H1 (cell line): ENCODE data around the gene DGAT2. TPM values are rescaled to one million over a fixed set of nuclear protein-coding genes. Genes with fewer than 3 reads are reported as not detected.

Experiments
- CTCF ChIA-PET: fragments of 300-600 bp; sonication (Branson Sonifier 250); formaldehyde crosslinking; loops from one replicate; lab custom pipeline; 2021; ENCODE audit not compliant: partially characterized antibody; lab: Charles Lee
- POLR2A ChIA-PET: fragments of 300-600 bp; sonication (Branson Sonifier 250); formaldehyde crosslinking; loops from one replicate; lab custom pipeline; 2021; ENCODE audit warnings: inconsistent platforms; ENCODE audit not compliant: partially characterized antibody; lab: Charles Lee
- DNase-seq, 2 experiments: peaks; one replicate each; pipeline versions ENCODE4 v3.0.0 to v3.0.0-alpha.2; 2010 to 2022; ENCODE audit warnings: low spot score in 2 of 2, low read depth in 1 of 2, mixed read lengths in 1 of 2
- FAIRE-seq: peaks from 2 replicates; lab custom pipeline; 2011; peaks lifted over from hg19 to GRCh38; lab: Jason Lieb, UNC
- H2AFZ ChIP-seq: 2 replicates; pipeline ENCODE4 v1.8.1; 2012; ENCODE audit warnings: low read length, inconsistent platforms
- H2AK5ac ChIP-seq: 2 replicates; pipeline ENCODE4 v1.6.1; 2013; ENCODE audit warnings: low read depth, low read length
- H2BK120ac ChIP-seq: replicated peaks from 2 replicates; pipeline ENCODE3; 2013; ENCODE audit warnings: low read depth, low read length, inconsistent platforms
- H2BK12ac ChIP-seq: 2 replicates; pipeline ENCODE4 v1.6.1; 2013; ENCODE audit warnings: low read depth, low read length
- H2BK15ac ChIP-seq: 2 replicates; pipeline ENCODE4 v1.6.1; 2013; ENCODE audit warnings: low read length
- H2BK20ac ChIP-seq: 2 replicates; pipeline ENCODE4 v1.6.1; 2013; ENCODE audit warnings: low read length
- H2BK5ac ChIP-seq: 2 replicates; pipeline ENCODE4 v1.6.1; 2013; ENCODE audit warnings: low read depth, low read length
- H3K14ac ChIP-seq: 2 replicates; pipeline ENCODE4 v1.6.1; 2013; ENCODE audit warnings: inconsistent platforms; ENCODE audit not compliant: insufficient read length
- H3K18ac ChIP-seq: 2 replicates; pipeline ENCODE4 v1.6.1; 2013; ENCODE audit warnings: low read length; ENCODE audit errors: extremely low read depth
- H3K23ac ChIP-seq: 2 replicates; pipeline ENCODE4 v1.6.1; 2013; ENCODE audit warnings: inconsistent platforms; ENCODE audit not compliant: insufficient read length
- H3K23me2 ChIP-seq: 2 replicates; pipeline ENCODE4 v1.6.1; 2013; ENCODE audit warnings: low read depth, low read length
- H3K27ac ChIP-seq: 2 replicates; pipeline ENCODE4 v1.6.1; 2011; ENCODE audit warnings: low read depth, low read length, inconsistent platforms
- H3K27me3 ChIP-seq, 4 experiments: replicated peaks in 1 of 4; 1 replicate in 1 of 4; 2 replicates in 3 of 4; pipeline versions ENCODE4 v1.6.1 to v1.8.1; 2011 to 2013; ENCODE audit warnings: low read length in 3 of 4, mild to moderate bottlenecking in 3 of 4, inconsistent platforms in 2 of 4, mixed read lengths in 2 of 4, moderate library complexity in 1 of 4; ENCODE audit not compliant: control insufficient read depth in 3 of 4, insufficient read depth in 3 of 4; ENCODE audit errors: extremely low read depth in 1 of 4
- H3K36me3 ChIP-seq, 4 experiments: 2 replicates each; pipeline versions ENCODE4 v1.6.1 to v1.8.1; 2011 to 2013; ENCODE audit warnings: mild to moderate bottlenecking in 4 of 4, low read length in 3 of 4, moderate library complexity in 2 of 4, control low read depth in 1 of 4, inconsistent platforms in 1 of 4; ENCODE audit not compliant: insufficient read depth in 4 of 4, control insufficient read depth in 2 of 4
- H3K4ac ChIP-seq: replicated peaks from 2 replicates; pipeline ENCODE3; 2013; ENCODE audit warnings: low read length, low read depth, mixed read lengths, inconsistent platforms; ENCODE audit not compliant: insufficient read length
- H3K4me1 ChIP-seq, 4 experiments: replicated peaks in 1 of 4; 1 replicate in 1 of 4; 2 replicates in 3 of 4; pipeline versions ENCODE4 v1.6.1 to v1.8.1; 2011 to 2013; ENCODE audit warnings: low read length in 3 of 4, inconsistent platforms in 2 of 4, mixed read lengths in 1 of 4; ENCODE audit not compliant: insufficient read depth in 4 of 4, control insufficient read depth in 3 of 4
- H3K4me2 ChIP-seq, 2 experiments: 2 replicates each; pipeline versions ENCODE4 v1.6.1 to v1.8.1; 2011 to 2013; ENCODE audit warnings: low read depth in 2 of 2, low read length in 2 of 2, control low read depth in 1 of 2, inconsistent platforms in 1 of 2, mild to moderate bottlenecking in 1 of 2; ENCODE audit not compliant: insufficient read depth in 1 of 2
- H3K4me3 ChIP-seq, 4 experiments: fragments of 200-600, 300-600 bp in 1 of 4; sonication (generic), shearing (Covaris generic), sonication (Bioruptor Twin) in 1 of 4; 2 replicates each; pipeline versions ENCODE4 v1.5.1 to v1.8.1; 2011 to 2016; ENCODE audit warnings: low read length in 4 of 4, low read depth in 3 of 4, control low read depth in 2 of 4, inconsistent platforms in 2 of 4, mild to moderate bottlenecking in 2 of 4, mixed read lengths in 1 of 4, moderate library complexity in 1 of 4; ENCODE audit not compliant: insufficient read depth in 2 of 4; ENCODE audit errors: extremely low read depth in 1 of 4
- H3K56ac ChIP-seq: replicated peaks from 2 replicates; pipeline ENCODE3; 2013; ENCODE audit warnings: low read depth, mild to moderate bottlenecking, mixed read lengths, low read length, inconsistent platforms; ENCODE audit not compliant: insufficient read length
- H3K79me1 ChIP-seq: 2 replicates; pipeline ENCODE4 v1.6.1; 2013; ENCODE audit warnings: low read depth, low read length, control low read depth
- H3K79me2 ChIP-seq, 2 experiments: 2 replicates each; pipeline versions ENCODE4 v1.6.1 to v1.8.1; 2012 to 2013; ENCODE audit warnings: low read length in 2 of 2, mild to moderate bottlenecking in 2 of 2, inconsistent platforms in 1 of 2; ENCODE audit not compliant: insufficient read depth in 2 of 2, control insufficient read depth in 1 of 2
- H3K9ac ChIP-seq, 4 experiments: replicated peaks in 1 of 4; 1 replicate in 1 of 4; 2 replicates in 3 of 4; pipeline versions ENCODE4 v1.6.1 to v1.8.1; 2011 to 2013; ENCODE audit warnings: low read depth in 3 of 4, low read length in 3 of 4, control low read depth in 2 of 4, mild to moderate bottlenecking in 2 of 4, moderate library complexity in 2 of 4, inconsistent platforms in 1 of 4; ENCODE audit errors: extremely low read depth in 1 of 4
- H3K9me3 ChIP-seq, 2 experiments: 2 replicates each; pipeline versions ENCODE4 v1.6.1 to v1.8.1; 2012 to 2013; ENCODE audit warnings: mild to moderate bottlenecking in 2 of 2, moderate library complexity in 2 of 2, control low read depth in 1 of 2, inconsistent platforms in 1 of 2, low read depth in 1 of 2, low read length in 1 of 2, mixed read lengths in 1 of 2; ENCODE audit not compliant: insufficient read depth in 2 of 2
- H4K20me1 ChIP-seq, 2 experiments: replicated peaks in 1 of 2; 2 replicates each; pipeline versions ENCODE3 to v1.8.1; 2011 to 2013; ENCODE audit warnings: inconsistent platforms in 2 of 2, low read length in 2 of 2, mild to moderate bottlenecking in 1 of 2; ENCODE audit not compliant: insufficient read depth in 2 of 2, control insufficient read depth in 1 of 2
- H4K5ac ChIP-seq: 2 replicates; pipeline ENCODE4 v1.6.1; 2013; ENCODE audit warnings: low read length, low read depth, mixed read lengths, inconsistent platforms; ENCODE audit not compliant: insufficient read length
- H4K8ac ChIP-seq: 2 replicates; pipeline ENCODE4 v1.8.0; 2013; ENCODE audit warnings: mild to moderate bottlenecking, moderate library complexity, low read length, inconsistent platforms; ENCODE audit not compliant: insufficient read depth; ENCODE audit errors: extremely low read depth
- H4K91ac ChIP-seq: replicated peaks from 2 replicates; pipeline ENCODE3; 2013; ENCODE audit warnings: low read length, mixed read lengths, inconsistent platforms; ENCODE audit not compliant: insufficient read length
- CBX8 ChIP-seq: fragments of 300-800, 300-1000 bp; sonication (generic); IDR thresholded peaks from 2 replicates; pipeline ENCODE4 v1.7.1; 2016; ENCODE audit warnings: low read depth, low read length, borderline replicate concordance
- CHD1 ChIP-seq: IDR thresholded peaks from 2 replicates; pipeline ENCODE4 v1.6.1; 2012; ENCODE audit warnings: low read depth, low read length, improper control_type of control experiment
- CREB1 ChIP-seq: IDR thresholded peaks from 2 replicates; pipeline ENCODE4 v1.6.1; 2012; ENCODE audit warnings: inconsistent platforms
- KDM1A ChIP-seq: fragments of 200-600, 300-600 bp; sonication (generic); IDR thresholded peaks from 2 replicates; pipeline ENCODE4 v1.7.1; 2016; ENCODE audit warnings: mild to moderate bottlenecking, low read length, borderline replicate concordance
- NANOG ChIP-seq: IDR thresholded peaks from 2 replicates; pipeline ENCODE4 v1.6.1; 2011; ENCODE audit warnings: low read length, low read depth, mild to moderate bottlenecking, inconsistent platforms; ENCODE audit not compliant: insufficient read depth, poor library complexity, severe bottlenecking
- RBBP5 ChIP-seq: IDR thresholded peaks from 2 replicates; pipeline ENCODE4 v1.7.1; 2012; ENCODE audit warnings: low read depth, mild to moderate bottlenecking, inconsistent platforms, low read length, moderate library complexity, borderline replicate concordance
- RFX5 ChIP-seq: IDR thresholded peaks from 2 replicates; pipeline ENCODE4 v1.6.1; 2011; ENCODE audit warnings: low read depth, low read length, improper control_type of control experiment, borderline replicate concordance
- RXRA ChIP-seq: IDR thresholded peaks from 2 replicates; pipeline ENCODE4 v1.6.1; 2011; ENCODE audit warnings: low read depth, mild to moderate bottlenecking, low read length, moderate library complexity; ENCODE audit not compliant: insufficient read depth
- SIRT6 ChIP-seq: IDR thresholded peaks from one replicate; pipeline ENCODE4 v1.7.1; 2012; ENCODE audit warnings: low read length, inconsistent platforms
- SUZ12 ChIP-seq: fragments of 200-600 bp; sonication (generic); IDR thresholded peaks from 2 replicates; pipeline ENCODE4 v1.6.1; 2012; ENCODE audit warnings: mild to moderate bottlenecking, inconsistent platforms, low read length, moderate library complexity, mixed read lengths
- TAF7 ChIP-seq: optimal IDR thresholded peaks from 2 replicates; pipeline ENCODE3; 2011; ENCODE audit warnings: low read depth, mild to moderate bottlenecking, inconsistent platforms, low read length, moderate library complexity, borderline replicate concordance
- TEAD4 ChIP-seq: IDR thresholded peaks from 2 replicates; pipeline ENCODE4 v1.6.1; 2012; ENCODE audit warnings: low read depth, low read length, inconsistent platforms, mixed read lengths
- WGBS, 2 experiments: shearing (Covaris generic) in 1 of 2; methylation state at CpG; one replicate each; pipeline versions ENCODE4 v1.1.6 to v1.1.7; 2013 to 2015; ENCODE audit warnings: low lambda C conversion rate in 2 of 2, mixed read lengths in 2 of 2, inconsistent platforms in 1 of 2, low coverage in 1 of 2, missing lambda C conversion rate in 1 of 2; ENCODE audit not compliant: insufficient replicate concordance in 2 of 2, insufficient coverage in 1 of 2, insufficient read length in 1 of 2; ENCODE audit errors: extremely low coverage in 1 of 2, missing lambda C conversion rate in 1 of 2; 5-methylcytosine and 5-hydroxymethylcytosine counted together
- polyA plus RNA-seq, 7 experiments: library from polyadenylated mRNA; depleted of rRNA in 3 of 7; stranded (reverse) in 5 of 7; unstranded in 2 of 7; fragments of >200 nt in 5 of 7; fragments of 200-250 nt in 2 of 7; gene quantifications; 1 replicate in 5 of 7; 2 replicates in 1 of 7; 4 replicates in 1 of 7; pipeline versions ENCODE4 v1.2.1 to v1.2.3, GENCODE V29; 2011 to 2013; ENCODE audit warnings: missing spikeins in 2 of 7, mixed read lengths in 2 of 7
- total RNA-seq: library from RNA; stranded (reverse); fragmentation: NEBNext Ultra II Directional; extraction: Animal tissue kit (Norgen Biotek cat#: 25700); gene quantifications from 2 replicates; pipeline ENCODE4 v1.2.1, GENCODE V29; 2021

DGAT2 gene
- total and polyA plus RNA-seq, 2 of the 8 experiments (the other 6 are each of a cell fraction or from before 2014, with no cell fraction given) = 3.2 to 5.9 TPM

DNA sequence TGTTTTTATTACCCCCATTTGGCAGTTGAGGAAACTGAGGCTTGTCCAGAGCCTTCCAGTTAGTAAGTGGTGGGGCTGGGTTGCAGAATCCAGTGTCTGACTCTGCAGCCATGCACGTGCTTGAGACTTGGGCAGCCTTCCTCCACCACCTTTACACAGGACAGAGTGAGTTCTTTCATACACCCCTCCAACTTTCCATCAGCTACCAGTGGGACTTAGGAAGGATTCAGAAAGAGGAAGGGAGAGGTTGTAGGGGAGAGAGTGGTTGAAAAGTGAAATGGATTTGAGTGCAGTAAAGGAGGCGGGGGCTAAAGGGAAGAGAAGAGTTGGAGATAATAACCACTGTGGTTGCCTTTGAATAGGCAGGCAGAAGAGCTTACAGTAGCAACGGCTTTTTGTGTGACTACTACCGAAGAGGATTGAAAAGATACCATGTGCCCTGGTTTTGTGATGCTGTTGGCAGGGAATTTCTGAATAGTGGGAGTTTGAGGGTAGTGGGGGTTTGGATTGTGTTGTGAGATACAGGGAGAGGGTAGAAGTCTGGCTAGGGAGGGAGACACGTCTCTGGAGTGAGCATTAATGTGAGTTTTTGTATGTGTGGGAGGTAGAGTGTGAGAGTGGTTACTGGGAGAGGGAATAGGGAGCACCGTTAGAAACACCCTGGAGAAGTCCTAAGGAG, 48.1 kb downstream of the DGAT2 start:
- 74 to 90% methylated on average over 1 to 6 of the region's 6 CpGs for WGBS, 2 experiments
- no peak overlapping the region for H2BK12ac ChIP-seq
- no peaks in the 10 kb centered on the region for H3K79me1 ChIP-seq
- no peak for DNase-seq
- no peak overlapping the region for H4K8ac ChIP-seq
- ChIA-PET POLR2A (interaction anchor here (2.5 kb wide), 1 partner anchor 15 kb away, joined by 9 read pairs; no protein-coding TSS in a partner anchor), CTCF (interaction anchor here (1.4 to 6.3 kb wide), 3 partner anchors 14 to 111 kb away, joined by 3 to 40 read pairs (median 4); no protein-coding TSS in a partner anchor)
- H3K36me3 ChIP-seq = no peaks in the 10 kb centered on the region
- no peak overlapping the region for H2AK5ac ChIP-seq
- no peak overlapping the region for H3K23ac ChIP-seq
- H3K27me3 ChIP-seq = no peaks in the 10 kb centered on the region
- H2BK120ac ChIP-seq = no peak overlapping the region
- H4K5ac ChIP-seq = no peak overlapping the region
- no peak overlapping the region for H3K27ac ChIP-seq
- no peaks in the 10 kb centered on the region for H3K9me3 ChIP-seq
- H3K4me2 ChIP-seq = peak overlapping the region; percentile 89 to 93
- no peak overlapping the region for H3K14ac ChIP-seq
- peak overlapping the region; percentile 82 to 96 (median 85); a peak in 7 of 8 replicates for H3K4me3 ChIP-seq
- no peak overlapping the region for H2BK5ac ChIP-seq
- H3K9ac ChIP-seq = peak overlapping the region in 1 of 4 experiments; percentile 44; a peak in 2 of 7 replicates
- H4K20me1 ChIP-seq = no peaks in the 10 kb centered on the region
- H2BK15ac ChIP-seq = no peak overlapping the region
- H2BK20ac ChIP-seq = no peak overlapping the region
- no peak overlapping the region for H2AFZ ChIP-seq
- no peak overlapping the region for H3K56ac ChIP-seq
- peaks cover 2 to 17% (median 9%) of the 10 kb centered on the region in 4 experiments; a peak in 6 of 7 replicates for H3K4me1 ChIP-seq
- peaks cover 0 to 40% of the 10 kb centered on the region in 2 experiments; a peak in 3 of 4 replicates for H3K79me2 ChIP-seq
- FAIRE-seq = no peak
- no peak overlapping the region for H3K18ac ChIP-seq
- H3K23me2 ChIP-seq = peaks cover 16% of the 10 kb centered on the region; the same call in 1 of the 2 replicates
- no peak overlapping the region for H3K4ac ChIP-seq
- H4K91ac ChIP-seq = no peak overlapping the region
- TF ChIP-seq RBBP5 (no peak), TAF7 (no peak), KDM1A (no peak), SIRT6 (no peak), TEAD4 (no peak), RFX5 (no peak), CREB1 (no peak), NANOG (no peak), CBX8 (no peak), SUZ12 (no peak), RXRA (no peak), CHD1 (no peak)
